Measurements from ENCODE around the gene STK17B. TPM values are rescaled to one million over a fixed set of nuclear protein-coding genes. Genes with fewer than 3 reads are reported as not detected.
"Not testable (repeated sequence)": the region's sequence is repeated elsewhere in the genome, so short reads cannot be mapped to it uniquely, and the experiment has no call there.

The STK17B gene
- polyA plus RNA-seq, 2 donors, result 2.2 to 2.9 TPM

DNA sequence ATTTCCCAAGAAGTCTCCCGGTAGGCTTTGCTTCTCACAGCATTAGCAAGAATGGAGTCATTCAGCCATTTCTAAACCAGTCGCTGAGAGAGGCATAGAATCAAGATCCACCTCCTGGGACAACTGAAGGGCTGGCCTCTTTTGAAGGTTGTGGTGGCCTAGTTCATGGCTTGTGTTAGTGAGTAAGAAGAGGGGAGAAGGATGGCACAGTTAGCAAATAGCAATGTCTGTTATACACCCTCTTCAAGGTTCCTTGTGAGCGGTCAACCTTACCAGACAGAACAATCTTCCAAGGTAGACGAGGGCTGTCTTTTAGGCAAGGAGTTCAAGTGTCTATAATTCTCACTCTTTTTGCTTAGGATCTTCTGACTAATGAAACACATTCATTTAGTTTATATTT, 67.3 kb downstream of the STK17B start:
- no peaks in the 10 kb centered on the region for H3K27me3 ChIP-seq (ENCODE audit: control insufficient read depth in 1 of 2, insufficient read depth in 2 of 2, low read length in 2 of 2)
- H3K4me3 ChIP-seq (ENCODE audit: low read depth in 1 of 2, low read length in 2 of 2), result no peak overlapping the region
- 89 to 96% methylated on average over 4 of the region's 4 CpGs for WGBS, 2 donors
- H3K4me1 ChIP-seq (ENCODE audit: control insufficient read depth in 2 of 2, insufficient read depth in 2 of 2, low read length in 1 of 2), result no peaks in the 10 kb centered on the region
- H3K9me3 ChIP-seq (ENCODE audit: control insufficient read depth in 2 of 2, insufficient read depth in 1 of 2, low read depth in 1 of 2, low read length in 1 of 2), result no peaks in the 10 kb centered on the region
- H3K36me3 ChIP-seq (ENCODE audit: control insufficient read depth in 2 of 2, insufficient read depth in 2 of 2, low read length in 1 of 2), result no peaks in the 10 kb centered on the region
- no peak overlapping the region for H3K27ac ChIP-seq (ENCODE audit: low read depth in 2 of 2, low read length in 1 of 2)

GRCh38 chr2:196103626-196104025, 67.8 kb downstream of the STK17B start:
- 94% methylated on average over 2 of the region's 2 CpGs for WGBS, 2 donors
- Histone ChIP-seq H3K4me3 (ENCODE audit: low read depth in 1 of 2, low read length in 2 of 2) (no peak overlapping the region), H3K27me3 (ENCODE audit: control insufficient read depth in 1 of 2, insufficient read depth in 2 of 2, low read length in 2 of 2) (no peaks in the 10 kb centered on the region), H3K4me1 (ENCODE audit: control insufficient read depth in 2 of 2, insufficient read depth in 2 of 2, low read length in 1 of 2) (no peaks in the 10 kb centered on the region), H3K9me3 (ENCODE audit: control insufficient read depth in 2 of 2, insufficient read depth in 1 of 2, low read depth in 1 of 2, low read length in 1 of 2) (no peaks in the 10 kb centered on the region), H3K36me3 (ENCODE audit: control insufficient read depth in 2 of 2, insufficient read depth in 2 of 2, low read length in 1 of 2) (no peaks in the 10 kb centered on the region), H3K27ac (ENCODE audit: low read depth in 2 of 2, low read length in 1 of 2) (no peak overlapping the region)

DNA sequence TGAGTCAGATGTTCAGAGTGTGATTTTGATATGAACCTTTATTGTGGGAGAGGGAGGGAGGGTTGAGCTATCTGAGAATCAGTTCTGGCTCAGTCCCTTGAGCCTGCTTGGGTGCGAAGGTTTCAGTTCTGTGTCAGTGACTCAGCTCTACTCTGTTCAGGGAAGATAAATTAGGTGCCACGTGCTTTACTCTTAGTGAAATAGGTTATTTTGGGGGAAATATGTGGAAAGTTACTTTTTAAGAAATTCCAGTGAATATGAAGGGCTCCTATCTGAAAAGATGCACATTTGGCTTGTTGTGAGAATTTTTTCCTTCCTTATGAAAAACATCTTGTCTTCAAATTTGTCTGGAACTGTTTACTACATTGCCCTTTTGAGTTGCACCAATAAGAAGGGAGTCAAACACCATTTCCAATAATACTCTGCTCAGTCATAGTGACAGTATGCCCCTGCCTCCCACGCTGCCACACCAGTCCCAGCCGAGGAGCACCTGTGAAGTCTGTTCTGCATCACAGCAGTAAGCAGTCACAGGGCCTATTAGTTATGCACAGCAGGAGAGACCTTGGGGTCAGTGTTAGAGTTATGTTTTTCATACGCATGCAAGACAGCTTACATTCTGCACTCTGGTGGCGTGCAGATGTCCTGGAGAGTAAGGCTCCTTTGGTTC, 69.9 kb downstream of the STK17B start:
- Histone ChIP-seq H3K4me1 (ENCODE audit: control insufficient read depth in 2 of 2, insufficient read depth in 2 of 2, low read length in 1 of 2) (no peaks in the 10 kb centered on the region), H3K9me3 (ENCODE audit: control insufficient read depth in 2 of 2, insufficient read depth in 1 of 2, low read depth in 1 of 2, low read length in 1 of 2) (no peaks in the 10 kb centered on the region), H3K4me3 (ENCODE audit: low read depth in 1 of 2, low read length in 2 of 2) (no peak overlapping the region), H3K27ac (ENCODE audit: low read depth in 2 of 2, low read length in 1 of 2) (no peak overlapping the region), H3K27me3 (ENCODE audit: control insufficient read depth in 1 of 2, insufficient read depth in 2 of 2, low read length in 2 of 2) (no peaks in the 10 kb centered on the region), H3K36me3 (ENCODE audit: control insufficient read depth in 2 of 2, insufficient read depth in 2 of 2, low read length in 1 of 2) (no peaks in the 10 kb centered on the region)
- WGBS, 2 donors, result 46 to 47% methylated on average over 6 of the region's 6 CpGs

GRCh38 chr2:196099916-196100315, 71.5 kb downstream of the STK17B start:
- H3K27me3 ChIP-seq (ENCODE audit: control insufficient read depth in 1 of 2, insufficient read depth in 2 of 2, low read length in 2 of 2), result no peaks in the 10 kb centered on the region
- no peak overlapping the region for H3K27ac ChIP-seq (ENCODE audit: low read depth in 2 of 2, low read length in 1 of 2)
- H3K36me3 ChIP-seq (ENCODE audit: control insufficient read depth in 2 of 2, insufficient read depth in 2 of 2, low read length in 1 of 2), result no peaks in the 10 kb centered on the region
- H3K4me1 ChIP-seq (ENCODE audit: control insufficient read depth in 2 of 2, insufficient read depth in 2 of 2, low read length in 1 of 2), result no peaks in the 10 kb centered on the region
- 81 to 85% methylated on average over 3 of the region's 3 CpGs for WGBS, 2 donors
- H3K9me3 ChIP-seq (ENCODE audit: control insufficient read depth in 2 of 2, insufficient read depth in 1 of 2, low read depth in 1 of 2, low read length in 1 of 2), result no peaks in the 10 kb centered on the region
- no peak overlapping the region for H3K4me3 ChIP-seq (ENCODE audit: low read depth in 1 of 2, low read length in 2 of 2)

DNA sequence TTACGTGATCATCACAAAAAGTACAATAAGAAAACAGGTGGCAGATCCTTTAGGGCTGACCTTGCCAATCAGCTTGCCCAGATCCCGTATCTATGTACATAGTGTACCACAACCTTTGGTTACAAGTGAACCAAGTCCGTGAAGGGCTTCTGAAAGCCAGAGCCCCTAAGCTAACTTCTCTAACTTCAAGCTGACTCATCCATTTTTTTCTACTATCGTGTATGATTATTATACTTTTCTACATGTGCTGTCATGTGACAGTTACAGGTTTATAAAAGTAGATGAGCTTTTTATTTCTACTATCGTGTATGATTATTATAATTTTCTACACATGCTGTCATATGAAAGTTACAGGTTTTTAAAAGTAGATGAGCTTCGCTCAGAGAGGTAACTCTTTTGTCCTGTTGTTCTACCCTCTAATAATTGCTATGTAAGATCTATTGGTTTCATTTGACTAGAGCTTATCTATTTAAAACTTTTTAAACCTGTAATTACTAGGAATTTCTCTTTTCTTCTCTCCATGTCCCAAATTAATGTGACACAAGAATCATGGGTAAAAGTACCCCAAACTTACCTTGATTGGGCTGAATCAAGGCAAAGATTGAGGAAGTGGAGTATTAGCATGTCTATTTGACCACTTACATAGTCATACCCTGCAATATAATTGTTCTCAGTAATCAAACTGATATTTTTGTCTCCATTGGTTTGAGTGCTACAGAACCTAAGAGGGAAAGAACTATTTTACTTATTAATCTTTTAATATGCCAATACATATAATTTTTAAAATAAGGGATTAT, 73.3 kb downstream of the STK17B start:
- Histone ChIP-seq H3K4me3 (ENCODE audit: low read depth in 1 of 2, low read length in 2 of 2) (no peak overlapping the region), H3K27me3 (ENCODE audit: control insufficient read depth in 1 of 2, insufficient read depth in 2 of 2, low read length in 2 of 2) (no peaks in the 10 kb centered on the region), H3K27ac (ENCODE audit: low read depth in 2 of 2, low read length in 1 of 2) (no peak overlapping the region), H3K4me1 (ENCODE audit: control insufficient read depth in 2 of 2, insufficient read depth in 2 of 2, low read length in 1 of 2) (no peaks in the 10 kb centered on the region), H3K36me3 (ENCODE audit: control insufficient read depth in 2 of 2, insufficient read depth in 2 of 2, low read length in 1 of 2) (no peaks in the 10 kb centered on the region), H3K9me3 (ENCODE audit: control insufficient read depth in 2 of 2, insufficient read depth in 1 of 2, low read depth in 1 of 2, low read length in 1 of 2) (no peaks in the 10 kb centered on the region)
- WGBS, 2 donors, result 67 to 76% methylated on average over 6 of the region's 6 CpGs

GRCh38 chr2:196096982-196097745, 74.2 kb downstream of the STK17B start:
- Histone ChIP-seq H3K36me3 (ENCODE audit: control insufficient read depth in 2 of 2, insufficient read depth in 2 of 2, low read length in 1 of 2) (no peaks in the 10 kb centered on the region), H3K4me1 (ENCODE audit: control insufficient read depth in 2 of 2, insufficient read depth in 2 of 2, low read length in 1 of 2) (no peaks in the 10 kb centered on the region), H3K9me3 (ENCODE audit: control insufficient read depth in 2 of 2, insufficient read depth in 1 of 2, low read depth in 1 of 2, low read length in 1 of 2) (no peaks in the 10 kb centered on the region), H3K27me3 (ENCODE audit: control insufficient read depth in 1 of 2, insufficient read depth in 2 of 2, low read length in 2 of 2) (no peaks in the 10 kb centered on the region), H3K27ac (ENCODE audit: low read depth in 2 of 2, low read length in 1 of 2) (no peak overlapping the region), H3K4me3 (ENCODE audit: low read depth in 1 of 2, low read length in 2 of 2) (no peak overlapping the region)
- 66 to 73% methylated on average over 5 of the region's 5 CpGs for WGBS, 2 donors

DNA sequence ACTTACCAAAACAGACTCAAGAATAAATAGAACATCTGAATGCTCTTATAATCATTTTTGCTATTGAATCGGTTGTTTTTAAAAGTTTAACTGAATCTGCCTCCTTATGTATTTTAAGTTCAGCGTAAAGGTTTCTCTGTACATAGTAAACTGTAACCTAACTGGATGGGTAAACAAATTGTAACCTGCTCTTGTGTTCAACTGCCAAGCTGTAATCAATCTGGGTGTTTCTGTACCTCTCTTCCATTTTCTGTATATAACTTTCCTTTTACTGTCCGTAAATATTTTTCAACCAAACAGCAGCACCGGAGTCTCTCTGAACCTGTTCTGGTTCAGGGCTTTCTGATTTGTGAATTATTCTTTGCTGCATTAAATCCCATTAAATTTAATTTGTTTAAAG, 75.1 kb downstream of the STK17B start:
- H3K4me1 ChIP-seq (ENCODE audit: control insufficient read depth in 2 of 2, insufficient read depth in 2 of 2, low read length in 1 of 2), result no peaks in the 10 kb centered on the region

GRCh38 chr2:196089448-196089847, 81.9 kb downstream of the STK17B start:
- 71 to 75% methylated on average over 5 of the region's 5 CpGs for WGBS, 2 donors
- not testable (repeated sequence) for H3K4me3 ChIP-seq (ENCODE audit: low read depth in 1 of 2, low read length in 2 of 2); H3K27ac ChIP-seq (ENCODE audit: low read depth in 2 of 2, low read length in 1 of 2); H3K36me3 ChIP-seq (ENCODE audit: control insufficient read depth in 2 of 2, insufficient read depth in 2 of 2, low read length in 1 of 2); H3K9me3 ChIP-seq (ENCODE audit: control insufficient read depth in 2 of 2, insufficient read depth in 1 of 2, low read depth in 1 of 2, low read length in 1 of 2); H3K27me3 ChIP-seq (ENCODE audit: control insufficient read depth in 1 of 2, insufficient read depth in 2 of 2, low read length in 2 of 2); H3K4me1 ChIP-seq (ENCODE audit: control insufficient read depth in 2 of 2, insufficient read depth in 2 of 2, low read length in 1 of 2)

More for the DNA sequence above, 75.1 kb downstream of the STK17B start:
- Histone ChIP-seq H3K27ac (ENCODE audit: low read depth in 2 of 2, low read length in 1 of 2) (no peak overlapping the region), H3K4me3 (ENCODE audit: low read depth in 1 of 2, low read length in 2 of 2) (no peak overlapping the region), H3K36me3 (ENCODE audit: control insufficient read depth in 2 of 2, insufficient read depth in 2 of 2, low read length in 1 of 2) (no peaks in the 10 kb centered on the region), H3K9me3 (ENCODE audit: control insufficient read depth in 2 of 2, insufficient read depth in 1 of 2, low read depth in 1 of 2, low read length in 1 of 2) (no peaks in the 10 kb centered on the region), H3K27me3 (ENCODE audit: control insufficient read depth in 1 of 2, insufficient read depth in 2 of 2, low read length in 2 of 2) (no peaks in the 10 kb centered on the region)
- 81 to 88% methylated on average over 4 of the region's 4 CpGs for WGBS, 2 donors

GRCh38 chr2:196088203-196088602, 83.2 kb downstream of the STK17B start:
- H3K36me3 ChIP-seq (ENCODE audit: control insufficient read depth in 2 of 2, insufficient read depth in 2 of 2, low read length in 1 of 2), result no peaks in the 10 kb centered on the region
- H3K9me3 ChIP-seq (ENCODE audit: control insufficient read depth in 2 of 2, insufficient read depth in 1 of 2, low read depth in 1 of 2, low read length in 1 of 2), result no peaks in the 10 kb centered on the region
- WGBS, 2 donors, result 44 to 47% methylated on average over 2 of the region's 2 CpGs
- H3K27ac ChIP-seq (ENCODE audit: low read depth in 2 of 2, low read length in 1 of 2), result no peak overlapping the region
- no peaks in the 10 kb centered on the region for H3K4me1 ChIP-seq (ENCODE audit: control insufficient read depth in 2 of 2, insufficient read depth in 2 of 2, low read length in 1 of 2)
- H3K4me3 ChIP-seq (ENCODE audit: low read depth in 1 of 2, low read length in 2 of 2), result no peak overlapping the region
- no peaks in the 10 kb centered on the region for H3K27me3 ChIP-seq (ENCODE audit: control insufficient read depth in 1 of 2, insufficient read depth in 2 of 2, low read length in 2 of 2)
